ENCODE measurements around the gene SLC2A5. TPM values are rescaled to one million over a fixed set of nuclear protein-coding genes. Genes with fewer than 3 reads are reported as not detected.
A peak's percentile ranks its signal among the peaks of the same experiment; 100 is the strongest.
"Not testable (repeated sequence)": the region's sequence is repeated elsewhere in the genome, so short reads cannot be mapped to it uniquely, and the experiment has no call there.

SLC2A5 gene
- total RNA-seq, 2 experiments from 2014 or later, result not detected

- no peak overlapping the region for H3K4me3 Mint-ChIP-seq
- H3K36me3 Mint-ChIP-seq, result no peaks in the 10 kb centered on the region
- no peaks in the 10 kb centered on the region for H3K9me3 Mint-ChIP-seq (ENCODE audit: low read depth)
- ATAC-seq, result peak; percentile 85
- peak; percentile 61 for DNase-seq
- H3K27me3 Mint-ChIP-seq, result no peaks in the 10 kb centered on the region
- CTCF ChIA-PET, result interaction anchor here (0.7 to 3.5 kb wide), 14 partner anchors 10 to 390 kb away, joined by 3 to 26 read pairs (median 4); no protein-coding TSS in a partner anchor
- no peak overlapping the region for H3K27ac Mint-ChIP-seq
- no peaks in the 10 kb centered on the region for H3K4me1 Mint-ChIP-seq
Observed at GRCh38 chr1:9101510-9102146, 32.2 kb upstream of the SLC2A5 start.

DNA sequence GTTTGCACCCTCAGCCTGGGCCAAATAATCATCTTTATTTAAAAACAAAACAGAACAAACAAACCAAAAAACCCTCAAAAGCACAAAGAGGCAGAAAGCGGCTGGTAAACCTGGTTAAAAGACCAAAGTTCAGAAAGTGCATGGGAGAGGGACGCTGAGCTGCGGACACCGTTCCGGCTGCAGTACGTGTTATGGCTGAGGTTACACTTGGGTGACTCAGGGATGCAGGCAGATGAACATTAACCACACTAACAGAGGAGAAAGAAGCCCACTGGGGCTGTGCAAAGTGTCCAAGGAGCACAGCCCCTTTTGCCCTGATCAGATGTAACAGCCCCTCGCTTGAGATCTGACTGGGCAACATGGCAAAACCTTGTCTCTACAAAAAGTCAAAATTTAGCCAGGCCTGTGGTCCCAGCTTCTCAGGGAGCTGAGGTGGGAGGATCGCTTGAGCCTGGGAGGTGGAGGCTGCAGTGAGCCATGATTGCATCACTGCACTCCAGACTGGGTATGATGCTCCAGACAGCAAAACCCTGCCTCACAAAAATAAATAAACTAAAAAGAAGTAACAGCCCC, 31.1 kb upstream of the SLC2A5 start:
- peaks cover 3% of the 10 kb centered on the region for H3K27me3 Mint-ChIP-seq
- DNase-seq (no peak), ATAC-seq (no peak)
- no peaks in the 10 kb centered on the region for H3K4me1 Mint-ChIP-seq
- no peak overlapping the region for H3K4me3 Mint-ChIP-seq
- no peaks in the 10 kb centered on the region for H3K9me3 Mint-ChIP-seq (ENCODE audit: low read depth)
- H3K27ac Mint-ChIP-seq, result no peak overlapping the region
- CTCF ChIA-PET, result interaction anchor here (1.1 to 3.5 kb wide), 10 partner anchors 11 to 183 kb away, joined by 3 to 26 read pairs (median 4); no protein-coding TSS in a partner anchor
- H3K36me3 Mint-ChIP-seq, result no peaks in the 10 kb centered on the region

DNA sequence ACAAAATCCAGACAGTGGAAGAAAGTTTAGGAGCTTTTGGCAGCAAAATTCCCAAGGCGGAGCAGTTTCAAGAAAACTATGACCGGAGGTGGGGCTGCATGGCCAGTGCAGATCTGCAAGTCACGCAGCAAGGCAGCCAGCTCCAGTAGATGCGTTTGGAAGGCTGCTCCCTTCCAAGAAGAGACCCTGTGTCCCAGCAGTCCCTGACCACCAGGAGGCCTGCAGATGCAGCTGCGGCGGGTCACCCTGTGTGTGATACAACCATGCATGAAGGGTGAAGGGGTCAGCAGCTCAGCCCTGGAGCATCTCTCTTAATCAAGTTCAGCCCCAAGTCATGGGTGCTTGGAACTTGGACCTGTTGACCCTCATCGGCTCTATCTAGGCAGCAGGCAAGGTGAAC, 30.1 kb upstream of the SLC2A5 start:
- no peak for ATAC-seq
- no peak overlapping the region for H3K4me3 Mint-ChIP-seq
- no peaks in the 10 kb centered on the region for H3K4me1 Mint-ChIP-seq
- no peak for DNase-seq
- H3K36me3 Mint-ChIP-seq, result no peaks in the 10 kb centered on the region
- H3K27ac Mint-ChIP-seq, result no peak overlapping the region
- no peaks in the 10 kb centered on the region for H3K9me3 Mint-ChIP-seq (ENCODE audit: low read depth)
- CTCF ChIA-PET, result interaction anchor here (0.6 to 3.5 kb wide), 4 partner anchors 12 to 240 kb away, joined by 3 to 26 read pairs (median 4); no protein-coding TSS in a partner anchor
- peaks cover 7% of the 10 kb centered on the region for H3K27me3 Mint-ChIP-seq

GRCh38 chr1:9097947-9098705, 28.7 kb upstream of the SLC2A5 start:
- DNase-seq (no peak), ATAC-seq (no peak)
- Mint-ChIP-seq H3K27me3 (peaks cover 8% of the 10 kb centered on the region), H3K27ac (no peak overlapping the region), H3K36me3 (no peaks in the 10 kb centered on the region), H3K4me3 (no peak overlapping the region), H3K4me1 (no peaks in the 10 kb centered on the region), H3K9me3 (ENCODE audit: low read depth) (no peaks in the 10 kb centered on the region)
- CTCF ChIA-PET, result interaction anchor here (1.0 to 1.4 kb wide), 4 partner anchors 12 to 250 kb away, joined by 3 to 4 read pairs (median 3); no protein-coding TSS in a partner anchor

DNA sequence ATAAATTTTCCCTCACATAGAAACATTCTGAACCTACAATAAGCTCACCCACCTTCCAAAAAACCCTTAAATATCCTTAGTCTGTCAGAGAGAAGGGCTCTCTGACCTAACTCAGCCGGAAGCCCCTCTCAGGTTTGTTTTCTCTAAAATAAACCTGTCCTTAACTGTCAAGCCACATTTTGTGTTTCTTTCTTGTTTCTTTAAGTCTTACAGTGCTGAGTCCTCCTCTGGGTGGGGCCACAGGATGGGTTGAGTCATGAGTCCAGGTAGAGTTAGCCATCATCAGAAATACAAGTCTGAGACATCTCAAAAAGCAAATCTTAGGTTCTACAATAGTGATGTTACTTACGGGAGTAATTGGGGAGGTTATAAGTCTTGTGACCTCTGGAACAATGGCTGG, 26.4 kb upstream of the SLC2A5 start:
- H3K27me3 Mint-ChIP-seq, result peaks cover 8% of the 10 kb centered on the region
- no peaks in the 10 kb centered on the region for H3K4me1 Mint-ChIP-seq
- CTCF ChIA-PET, result interaction anchor here (1.3 to 2.0 kb wide), 2 partner anchors 8 to 15 kb away, joined by 3 to 6 read pairs; no protein-coding TSS in a partner anchor
- no peaks in the 10 kb centered on the region for H3K36me3 Mint-ChIP-seq
- ATAC-seq, result no peak
- no peak overlapping the region for H3K4me3 Mint-ChIP-seq
- H3K27ac Mint-ChIP-seq, result no peak overlapping the region
- no peak for DNase-seq
- no peaks in the 10 kb centered on the region for H3K9me3 Mint-ChIP-seq (ENCODE audit: low read depth)

- not testable (repeated sequence) for H3K36me3 Mint-ChIP-seq; ATAC-seq; H3K9me3 Mint-ChIP-seq (ENCODE audit: low read depth); H3K27me3 Mint-ChIP-seq; H3K4me1 Mint-ChIP-seq; H3K27ac Mint-ChIP-seq; DNase-seq; H3K4me3 Mint-ChIP-seq
- CTCF ChIA-PET, result interaction anchor here (0.6 to 2.0 kb wide), 5 partner anchors 16 to 234 kb away, joined by 3 to 6 read pairs (median 3); no protein-coding TSS in a partner anchor
Observed at GRCh38 chr1:9093996-9094595, 24.7 kb upstream of the SLC2A5 start.

- Mint-ChIP-seq H3K27me3 (peaks cover 14% of the 10 kb centered on the region), H3K27ac (no peak overlapping the region), H3K36me3 (no peaks in the 10 kb centered on the region), H3K9me3 (ENCODE audit: low read depth) (no peaks in the 10 kb centered on the region), H3K4me1 (no peaks in the 10 kb centered on the region), H3K4me3 (no peak overlapping the region)
- CTCF ChIA-PET, result interaction anchor here (0.7 to 1.6 kb wide), 5 partner anchors 17 to 234 kb away, joined by 3 to 6 read pairs (median 3); no protein-coding TSS in a partner anchor
- ATAC-seq (no peak), DNase-seq (no peak)
Observed at GRCh38 chr1:9093581-9093980, 24.1 kb upstream of the SLC2A5 start.

DNA sequence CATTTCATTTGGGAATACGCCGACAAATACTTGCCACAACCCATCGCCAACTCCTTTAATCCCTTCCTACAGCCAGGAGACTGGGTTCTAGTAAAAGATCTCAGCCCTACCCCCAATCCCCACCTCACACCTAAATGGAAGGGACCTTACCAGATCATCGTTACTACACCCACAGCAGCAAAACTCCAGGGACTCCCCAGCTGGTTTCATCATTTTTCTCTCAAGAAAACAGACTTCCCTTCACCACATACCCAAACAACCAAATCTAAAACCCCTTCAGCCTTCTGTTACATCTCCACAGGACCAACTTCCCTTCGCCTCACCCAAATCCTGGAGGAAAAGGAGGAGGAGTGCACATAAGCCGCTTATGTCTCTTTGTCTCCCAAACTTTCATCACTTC, 23.7 kb upstream of the SLC2A5 start:
- no peak overlapping the region for H3K4me3 Mint-ChIP-seq
- H3K27me3 Mint-ChIP-seq, result peaks cover 15% of the 10 kb centered on the region
- ATAC-seq (no peak), DNase-seq (no peak)
- H3K36me3 Mint-ChIP-seq, result no peaks in the 10 kb centered on the region
- no peaks in the 10 kb centered on the region for H3K9me3 Mint-ChIP-seq (ENCODE audit: low read depth)
- H3K4me1 Mint-ChIP-seq, result no peaks in the 10 kb centered on the region
- no peak overlapping the region for H3K27ac Mint-ChIP-seq
- CTCF ChIA-PET, result interaction anchor here (0.7 to 1.6 kb wide), 5 partner anchors 17 to 233 kb away, joined by 3 to 6 read pairs (median 3); no protein-coding TSS in a partner anchor

- peaks cover 3% of the 10 kb centered on the region for H3K4me1 Mint-ChIP-seq
- no peaks in the 10 kb centered on the region for H3K36me3 Mint-ChIP-seq
- H3K27ac Mint-ChIP-seq, result no peak overlapping the region
- CTCF ChIA-PET, result no interaction called here
- no peak overlapping the region for H3K4me3 Mint-ChIP-seq
- ATAC-seq (no peak), DNase-seq (no peak)
- peaks cover 35% of the 10 kb centered on the region for H3K27me3 Mint-ChIP-seq
- no peaks in the 10 kb centered on the region for H3K9me3 Mint-ChIP-seq (ENCODE audit: low read depth)
Observed at GRCh38 chr1:9088807-9089206, 19.4 kb upstream of the SLC2A5 start.

GRCh38 chr1:9087411-9088125, 18.1 kb upstream of the SLC2A5 start:
- H3K27me3 Mint-ChIP-seq, result peaks cover 38% of the 10 kb centered on the region
- H3K4me1 Mint-ChIP-seq, result peaks cover 12% of the 10 kb centered on the region
- H3K4me3 Mint-ChIP-seq, result no peak overlapping the region
- no peak for DNase-seq
- H3K9me3 Mint-ChIP-seq (ENCODE audit: low read depth), result no peaks in the 10 kb centered on the region
- CTCF ChIA-PET, result no interaction called here
- no peak overlapping the region for H3K27ac Mint-ChIP-seq
- H3K36me3 Mint-ChIP-seq, result no peaks in the 10 kb centered on the region
- no peak for ATAC-seq

- Mint-ChIP-seq H3K4me3 (no peak overlapping the region), H3K27ac (no peak overlapping the region), H3K9me3 (ENCODE audit: low read depth) (no peaks in the 10 kb centered on the region), H3K27me3 (peaks cover 41% of the 10 kb centered on the region), H3K4me1 (peaks cover 16% of the 10 kb centered on the region), H3K36me3 (no peaks in the 10 kb centered on the region)
- ATAC-seq (no peak), DNase-seq (no peak)
- CTCF ChIA-PET, result interaction anchor here (1.0 kb wide), 1 partner anchor 189 kb away, joined by 3 read pairs; no protein-coding TSS in a partner anchor
Observed at GRCh38 chr1:9086796-9087195, 17.4 kb upstream of the SLC2A5 start.

- H3K27me3 Mint-ChIP-seq, result peaks cover 44% of the 10 kb centered on the region
- no peak overlapping the region for H3K27ac Mint-ChIP-seq
- H3K4me1 Mint-ChIP-seq, result peaks cover 18% of the 10 kb centered on the region
- H3K4me3 Mint-ChIP-seq, result no peak overlapping the region
- DNase-seq, result no peak
- H3K9me3 Mint-ChIP-seq (ENCODE audit: low read depth), result no peaks in the 10 kb centered on the region
- CTCF ChIA-PET, result interaction anchor here (1.0 kb wide), 1 partner anchor 190 kb away, joined by 3 read pairs; no protein-coding TSS in a partner anchor
- no peak for ATAC-seq
- H3K36me3 Mint-ChIP-seq, result no peaks in the 10 kb centered on the region
Observed at GRCh38 chr1:9086045-9086444, 16.6 kb upstream of the SLC2A5 start.
